C4-2B (cell line): ENCODE measurements around the gene PTGER2.

Source experiments
- ZFX ChIP-seq: fragments of 450-650 bp; IDR thresholded peaks from 2 replicates; pipeline ENCODE4 v1.6.1; 2017
- TF ChIP-seq, protein P1 (sequence below): fragments of 450-650 bp; conservative IDR thresholded peaks from 2 replicates; pipeline ENCODE4 v1.5.1; 2017; ENCODE audit warnings: mild to moderate bottlenecking

DNA sequence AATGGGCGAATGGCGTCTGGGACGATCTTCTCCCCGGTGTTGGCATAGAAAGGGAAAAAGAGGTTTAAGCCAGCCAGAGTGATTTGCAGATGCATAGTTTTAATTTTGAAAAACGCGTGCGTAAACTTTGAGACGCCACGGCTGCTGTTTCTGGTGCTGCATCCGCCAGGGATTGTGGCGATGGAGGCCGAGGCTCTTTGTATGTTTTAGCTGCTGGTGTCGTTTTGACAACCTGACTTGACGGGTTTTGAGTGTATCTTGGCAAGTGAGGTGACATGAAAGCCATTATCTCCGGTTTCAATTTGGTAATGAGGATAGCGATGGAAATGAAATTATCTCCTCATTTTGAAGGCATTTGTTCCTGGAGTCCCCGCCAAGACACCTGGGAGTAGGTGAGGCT, 45.0 kb upstream of the PTGER2 start:
- TF ChIP-seq, protein P1, sequence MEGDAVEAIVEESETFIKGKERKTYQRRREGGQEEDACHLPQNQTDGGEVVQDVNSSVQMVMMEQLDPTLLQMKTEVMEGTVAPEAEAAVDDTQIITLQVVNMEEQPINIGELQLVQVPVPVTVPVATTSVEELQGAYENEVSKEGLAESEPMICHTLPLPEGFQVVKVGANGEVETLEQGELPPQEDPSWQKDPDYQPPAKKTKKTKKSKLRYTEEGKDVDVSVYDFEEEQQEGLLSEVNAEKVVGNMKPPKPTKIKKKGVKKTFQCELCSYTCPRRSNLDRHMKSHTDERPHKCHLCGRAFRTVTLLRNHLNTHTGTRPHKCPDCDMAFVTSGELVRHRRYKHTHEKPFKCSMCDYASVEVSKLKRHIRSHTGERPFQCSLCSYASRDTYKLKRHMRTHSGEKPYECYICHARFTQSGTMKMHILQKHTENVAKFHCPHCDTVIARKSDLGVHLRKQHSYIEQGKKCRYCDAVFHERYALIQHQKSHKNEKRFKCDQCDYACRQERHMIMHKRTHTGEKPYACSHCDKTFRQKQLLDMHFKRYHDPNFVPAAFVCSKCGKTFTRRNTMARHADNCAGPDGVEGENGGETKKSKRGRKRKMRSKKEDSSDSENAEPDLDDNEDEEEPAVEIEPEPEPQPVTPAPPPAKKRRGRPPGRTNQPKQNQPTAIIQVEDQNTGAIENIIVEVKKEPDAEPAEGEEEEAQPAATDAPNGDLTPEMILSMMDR = no peak
- TF ChIP-seq ZFX = no peak
